HT-29 (cell line): ENCODE results near the gene RARG. TPM values are rescaled to one million over a fixed set of nuclear protein-coding genes. Genes with fewer than 3 reads are reported as not detected.
"Not testable (repeated sequence)": the region's sequence is repeated elsewhere in the genome, so short reads cannot be mapped to it uniquely, and the experiment has no call there.

Experiments used
- DNase-seq: peaks from one replicate; pipeline ENCODE4 v3.0.0-alpha.2; 2015; ENCODE audit warnings: low spot score
- total RNA-seq: library from RNA; depleted of rRNA; stranded (reverse); fragments of >200 nt; shearing (Covaris generic); gene quantifications from 2 replicates; pipeline ENCODE4 v1.2.3, GENCODE V29; 2014

RARG gene
- total RNA-seq, 1 experiment from 2014 or later, result 89.7 TPM

GRCh38 chr12:53191885-53192530, 40.0 kb downstream of the RARG start:
- DNase-seq, result no peak

- DNase-seq, result no peak
These were observed 40.7 kb downstream of the RARG start for GRCh38 chr12:53191096-53191884.

- DNase-seq, result peak; percentile 52
These were observed 41.8 kb downstream of the RARG start for GRCh38 chr12:53190108-53190729.

- DNase-seq, result no peak
These were observed 44.7 kb downstream of the RARG start for GRCh38 chr12:53187145-53187899.

GRCh38 chr12:53186745-53187144, 45.3 kb downstream of the RARG start:
- DNase-seq, result no peak

GRCh38 chr12:53185582-53186153, 46.3 kb downstream of the RARG start:
- no peak for DNase-seq

GRCh38 chr12:53184828-53185227, 47.2 kb downstream of the RARG start:
- no peak for DNase-seq

GRCh38 chr12:53182903-53183302, 49.1 kb downstream of the RARG start:
- DNase-seq, result no peak

GRCh38 chr12:53181935-53182334, 50.1 kb downstream of the RARG start:
- DNase-seq, result no peak

- peak; percentile 78 for DNase-seq
These were observed 50.9 kb downstream of the RARG start for GRCh38 chr12:53180931-53181645.

GRCh38 chr12:53180220-53180930, 51.6 kb downstream of the RARG start, which contains the start of the genes CSAD and ZNF740:
Gene CSAD, minus strand, starts transcription at chr12:53180925. Its CDS starts 7,455 bp downstream, at chr12:53173470.
Gene ZNF740, plus strand, starts transcription at chr12:53180722. Its CDS starts 1,262 bp downstream, at chr12:53181984.
- DNase-seq, result peak; percentile 96

GRCh38 chr12:53179687-53180219, 52.3 kb downstream of the RARG start:
- DNase-seq, result peak; percentile 62

GRCh38 chr12:53178803-53179202, 53.2 kb downstream of the RARG start:
- not testable (repeated sequence) for DNase-seq

GRCh38 chr12:53177447-53177846, 54.6 kb downstream of the RARG start:
- DNase-seq, result not testable (repeated sequence)

GRCh38 chr12:53176750-53177149, 55.3 kb downstream of the RARG start:
- DNase-seq, result no peak

- DNase-seq, result peak; percentile 54
These were observed 57.0 kb downstream of the RARG start for GRCh38 chr12:53174881-53175491.

- no peak for DNase-seq
These were observed 58.8 kb downstream of the RARG start for GRCh38 chr12:53173085-53173715.

GRCh38 chr12:53172352-53172751, 59.7 kb downstream of the RARG start:
- no peak for DNase-seq
